RWPE1 (cell line): ENCODE measurements around the gene DCDC2.
"Not testable (repeated sequence)": the region's sequence is repeated elsewhere in the genome, so short reads cannot be mapped to it uniquely, and the experiment has no call there.

Experiments used
- CTCF ChIA-PET: fragments of 350-600 bp; sonication (Branson Sonifier 250); formaldehyde crosslinking; extraction: SDS; loops from one replicate; lab custom pipeline; 2021; lab: Yijun Ruan, JAX
- POLR2A ChIA-PET: fragments of 400-600 bp; formaldehyde crosslinking; extraction: SDS; loops from one replicate; lab custom pipeline; 2020; ENCODE audit warnings: antibody characterized with exemption; ENCODE audit not compliant: low non-redundant PET; lab: Yijun Ruan, JAX
- DNase-seq: peaks from one replicate; pipeline ENCODE4 v3.0.0; 2012; ENCODE audit warnings: low spot score
- H3K27ac ChIP-seq: fragments of 450-650 bp; 2 replicates; pipeline ENCODE4 v1.5.1; 2017
- CTCF ChIP-seq: fragments of 450-650 bp; conservative IDR thresholded peaks from 2 replicates; pipeline ENCODE4 v1.5.1; 2017; ENCODE audit warnings: low read depth, mild to moderate bottlenecking

Gene DCDC2

DNA sequence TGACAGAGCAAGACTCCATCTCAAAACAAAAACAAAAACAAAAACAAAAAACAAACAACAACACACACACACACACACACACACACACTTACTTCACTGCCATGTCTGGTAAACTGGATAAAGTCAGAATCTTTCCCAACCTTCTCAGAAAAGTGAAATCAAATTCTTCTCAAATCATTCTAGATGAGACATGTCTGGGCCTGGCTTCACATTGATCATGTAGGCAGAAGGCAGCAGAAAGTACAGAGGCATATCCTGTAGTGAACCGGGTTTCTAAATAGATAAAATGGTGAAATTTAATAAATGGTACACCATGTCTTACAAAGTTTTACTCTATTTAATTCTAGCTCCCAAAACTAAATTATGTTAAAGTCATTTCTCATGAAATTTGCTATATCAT lies 30.0 kb upstream of the DCDC2 start:
- no peak for TF ChIP-seq CTCF
- no peak for DNase-seq
- POLR2A ChIA-PET, result no interaction called here
- H3K27ac ChIP-seq, result no peak overlapping the region
- CTCF ChIA-PET, result no interaction called here

GRCh38 chr6:24385536-24386269 lies 27.8 kb upstream of the DCDC2 start:
- CTCF ChIA-PET, result interaction anchor here (0.7 kb wide), 1 partner anchor 103 kb away, joined by 6 read pairs; no protein-coding TSS in a partner anchor
- no peak for TF ChIP-seq CTCF
- POLR2A ChIA-PET, result no interaction called here
- DNase-seq, result no peak
- no peak overlapping the region for H3K27ac ChIP-seq

GRCh38 chr6:24384369-24385130 lies 26.7 kb upstream of the DCDC2 start:
- CTCF ChIA-PET, H3K27ac ChIP-seq, DNase-seq, POLR2A ChIA-PET: not testable (repeated sequence)

DNA sequence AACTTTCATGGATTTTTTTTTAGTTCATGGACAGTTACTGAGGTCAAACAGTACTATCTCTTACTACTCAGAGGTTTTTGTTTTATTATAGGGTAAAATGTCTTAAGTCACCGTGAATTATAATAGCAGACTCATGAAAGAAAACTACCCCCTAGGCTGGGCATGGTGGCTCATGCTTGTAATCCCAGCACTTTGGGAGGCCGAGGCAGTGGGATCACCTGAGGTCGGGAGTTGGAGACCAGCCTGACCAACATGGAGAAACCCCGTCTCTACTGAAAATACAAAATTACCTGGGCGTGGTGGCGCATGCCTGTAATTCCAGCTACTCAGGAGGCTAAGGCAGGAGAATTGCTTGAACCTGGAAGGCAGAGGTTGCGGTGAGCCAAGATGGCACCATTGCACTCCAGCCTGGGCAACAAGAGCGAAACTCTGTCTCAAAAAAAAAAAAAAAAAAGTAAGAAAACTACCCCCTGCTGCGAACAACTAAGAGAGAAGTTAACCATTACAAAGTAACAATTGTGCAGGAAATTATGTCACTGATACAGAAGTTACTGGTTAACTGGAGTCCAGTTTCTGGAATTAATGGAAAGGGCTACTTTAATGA lies 25.1 kb upstream of the DCDC2 start:
- DNase-seq, POLR2A ChIA-PET, H3K27ac ChIP-seq, CTCF ChIA-PET: not testable (repeated sequence)

- TF ChIP-seq CTCF, result no peak
- no peak overlapping the region for H3K27ac ChIP-seq
- CTCF ChIA-PET, result no interaction called here
- POLR2A ChIA-PET, result no interaction called here
- DNase-seq, result no peak
These were observed 24.3 kb upstream of the DCDC2 start for GRCh38 chr6:24382220-24382540.

DNA sequence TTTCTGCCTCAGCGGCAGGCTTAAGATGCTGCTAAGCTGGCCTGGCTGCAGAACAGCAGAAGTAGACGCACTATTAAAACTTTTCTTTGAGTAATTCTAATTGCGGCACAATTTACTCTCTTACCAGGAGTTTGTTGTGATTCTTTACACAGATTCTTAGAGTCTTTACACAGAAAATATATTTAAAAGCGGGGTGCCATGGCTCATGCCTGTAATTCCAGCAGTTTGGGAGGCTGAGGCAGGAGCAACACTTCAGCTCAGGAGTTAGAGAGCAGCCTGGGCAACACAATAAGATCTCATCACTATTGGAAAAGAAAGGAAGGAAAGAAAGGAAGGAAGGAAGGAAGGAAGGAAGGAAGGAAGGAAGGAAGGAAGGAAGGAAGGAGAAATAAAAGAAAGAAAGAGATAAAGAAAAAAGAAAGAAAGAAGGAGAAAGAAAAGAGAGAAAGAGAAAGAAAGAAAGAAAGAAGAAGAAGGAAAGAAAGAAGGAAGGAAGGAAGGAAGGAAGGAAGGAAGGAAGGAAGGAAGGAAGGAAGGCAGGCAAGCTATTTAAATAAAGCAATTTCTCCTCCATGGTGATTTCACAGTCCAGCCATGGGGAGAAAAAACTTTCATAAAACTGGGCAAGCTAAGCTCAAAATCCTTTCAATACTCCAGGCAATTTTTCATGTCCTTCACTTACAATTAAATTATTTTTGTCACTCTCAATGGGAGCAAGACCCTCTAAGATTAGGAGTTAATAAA lies 23.8 kb upstream of the DCDC2 start:
- TF ChIP-seq CTCF, result no peak
- ChIA-PET CTCF (no interaction called here), POLR2A (no interaction called here)
- H3K27ac ChIP-seq, result no peak overlapping the region
- no peak for DNase-seq

DNA sequence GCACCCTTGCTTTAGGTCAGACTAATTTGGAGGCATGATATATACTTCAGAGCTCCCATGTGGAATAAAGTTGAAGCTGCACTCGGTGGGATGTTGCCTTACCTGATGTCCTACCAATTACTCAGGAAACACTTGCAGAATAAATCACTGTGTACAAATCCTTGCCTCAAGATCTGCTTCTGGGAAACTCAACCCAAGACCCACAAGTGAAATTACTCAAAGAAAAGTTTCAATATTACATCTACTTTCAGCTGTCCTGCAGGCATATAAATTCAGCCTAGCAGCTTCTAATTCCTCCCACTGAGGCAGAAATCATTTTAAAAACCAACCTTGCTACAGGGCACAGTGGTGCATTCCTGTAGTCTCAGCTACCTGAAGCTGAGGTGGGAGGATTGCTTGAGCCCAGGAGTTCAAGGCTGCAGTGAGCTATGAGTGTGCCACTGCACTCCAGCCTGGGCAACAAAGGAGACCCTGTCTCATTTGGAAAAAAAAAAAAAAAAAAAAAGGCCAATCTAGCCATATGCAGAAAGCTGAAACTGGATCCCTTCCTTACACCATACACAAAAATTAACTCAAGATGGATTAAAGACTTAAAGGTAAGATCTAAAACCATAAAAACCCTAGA lies 20.7 kb upstream of the DCDC2 start:
- CTCF ChIA-PET, result interaction anchor here (1.3 kb wide), 1 partner anchor 19 kb away, joined by 3 read pairs; no protein-coding TSS in a partner anchor
- no peak for TF ChIP-seq CTCF
- POLR2A ChIA-PET, result no interaction called here
- H3K27ac ChIP-seq, result no peak overlapping the region
- DNase-seq, result no peak
